ENCODE measurements around the gene TMEM107. TPM values are rescaled to one million over a fixed set of nuclear protein-coding genes. Genes with fewer than 3 reads are reported as not detected.
A peak's percentile ranks its signal among the peaks of the same experiment; 100 is the strongest.

Gene TMEM107
- total RNA-seq, 1 donor from 2014 or later, result 12.8 TPM

- H3K36me3 Mint-ChIP-seq (ENCODE audit: unreplicated experiment), result no peaks in the 10 kb centered on the region
- peaks cover 9% of the 10 kb centered on the region for H3K4me1 Mint-ChIP-seq (ENCODE audit: low read depth, unreplicated experiment)
- H3K27ac Mint-ChIP-seq (ENCODE audit: unreplicated experiment), result no peak overlapping the region
- TF ChIP-seq CTCF (IDR thresholded peaks at IDR 0.05; ENCODE audit: partially characterized antibody, unreplicated experiment), result no peak
- H3K27me3 Mint-ChIP-seq (ENCODE audit: unreplicated experiment), result peaks cover 11% of the 10 kb centered on the region
- peaks cover 12% of the 10 kb centered on the region for H3K9me3 Mint-ChIP-seq (ENCODE audit: unreplicated experiment)
- DNase-seq, result no peak
- no peak overlapping the region for H3K4me3 Mint-ChIP-seq (ENCODE audit: unreplicated experiment)
These were observed 12.2 kb upstream of the TMEM107 start for GRCh38 chr17:8188263-8188839.

GRCh38 chr17:8187517-8188262 is 11.5 kb upstream of the TMEM107 start:
- Mint-ChIP-seq H3K36me3 (ENCODE audit: unreplicated experiment) (no peaks in the 10 kb centered on the region), H3K4me3 (ENCODE audit: unreplicated experiment) (no peak overlapping the region), H3K9me3 (ENCODE audit: unreplicated experiment) (peaks cover 13% of the 10 kb centered on the region), H3K4me1 (ENCODE audit: low read depth, unreplicated experiment) (peaks cover 9% of the 10 kb centered on the region), H3K27me3 (ENCODE audit: unreplicated experiment) (peaks cover 11% of the 10 kb centered on the region), H3K27ac (ENCODE audit: unreplicated experiment) (no peak overlapping the region)
- DNase-seq, result peak; percentile 90
- no peak for TF ChIP-seq CTCF (IDR thresholded peaks at IDR 0.05; ENCODE audit: partially characterized antibody, unreplicated experiment)

- H3K4me3 Mint-ChIP-seq (ENCODE audit: unreplicated experiment), result no peak overlapping the region
- peaks cover 9% of the 10 kb centered on the region for H3K4me1 Mint-ChIP-seq (ENCODE audit: low read depth, unreplicated experiment)
- H3K27me3 Mint-ChIP-seq (ENCODE audit: unreplicated experiment), result peaks cover 11% of the 10 kb centered on the region
- H3K27ac Mint-ChIP-seq (ENCODE audit: unreplicated experiment), result no peak overlapping the region
- DNase-seq, result peak; percentile 92
- no peak for TF ChIP-seq CTCF (IDR thresholded peaks at IDR 0.05; ENCODE audit: partially characterized antibody, unreplicated experiment)
- H3K9me3 Mint-ChIP-seq (ENCODE audit: unreplicated experiment), result peaks cover 13% of the 10 kb centered on the region
- no peaks in the 10 kb centered on the region for H3K36me3 Mint-ChIP-seq (ENCODE audit: unreplicated experiment)
These were observed 10.8 kb upstream of the TMEM107 start for GRCh38 chr17:8186787-8187516.

- DNase-seq, result no peak
- Mint-ChIP-seq H3K27ac (ENCODE audit: unreplicated experiment) (no peak overlapping the region), H3K9me3 (ENCODE audit: unreplicated experiment) (peaks cover 13% of the 10 kb centered on the region), H3K27me3 (ENCODE audit: unreplicated experiment) (peaks cover 9% of the 10 kb centered on the region), H3K4me1 (ENCODE audit: low read depth, unreplicated experiment) (peaks cover 9% of the 10 kb centered on the region), H3K4me3 (ENCODE audit: unreplicated experiment) (no peak overlapping the region), H3K36me3 (ENCODE audit: unreplicated experiment) (no peaks in the 10 kb centered on the region)
- TF ChIP-seq CTCF (IDR thresholded peaks at IDR 0.05; ENCODE audit: partially characterized antibody, unreplicated experiment), result no peak
These were observed 10.2 kb upstream of the TMEM107 start for GRCh38 chr17:8186446-8186786.

All from glutamatergic neuron (in vitro differentiated cells).